HG03097 (cell line): ENCODE measurements around the gene PEX1.
"Not testable (repeated sequence)": the region's sequence is repeated elsewhere in the genome, so short reads cannot be mapped to it uniquely, and the experiment has no call there.

ENCODE experiments used
- ATAC-seq: cut with Tn5 transposase; IDR thresholded peaks from one replicate; pipeline ENCODE4 v1.9.1; 2021; ENCODE audit not compliant: unreplicated experiment, low FRiP score

PEX1 gene

DNA sequence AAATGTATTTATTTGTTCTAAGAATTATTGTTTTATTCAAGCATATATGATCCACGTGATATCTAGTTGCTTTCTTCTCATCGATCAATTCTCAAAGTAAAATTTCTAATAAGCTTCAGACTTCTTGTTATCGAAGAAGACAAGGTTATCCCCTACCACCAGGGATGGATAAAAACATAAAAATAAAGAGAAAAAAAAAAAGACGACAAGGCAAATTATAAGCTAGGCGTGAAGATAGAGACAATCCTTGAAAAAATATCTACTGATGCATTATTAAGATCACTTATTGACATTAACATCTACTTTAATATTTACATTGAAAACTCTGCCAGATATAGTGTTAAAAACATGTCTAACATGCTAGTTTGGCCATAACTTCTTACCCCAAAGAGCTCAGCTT is 19.4 kb downstream of the PEX1 start:
- no peak for ATAC-seq

DNA sequence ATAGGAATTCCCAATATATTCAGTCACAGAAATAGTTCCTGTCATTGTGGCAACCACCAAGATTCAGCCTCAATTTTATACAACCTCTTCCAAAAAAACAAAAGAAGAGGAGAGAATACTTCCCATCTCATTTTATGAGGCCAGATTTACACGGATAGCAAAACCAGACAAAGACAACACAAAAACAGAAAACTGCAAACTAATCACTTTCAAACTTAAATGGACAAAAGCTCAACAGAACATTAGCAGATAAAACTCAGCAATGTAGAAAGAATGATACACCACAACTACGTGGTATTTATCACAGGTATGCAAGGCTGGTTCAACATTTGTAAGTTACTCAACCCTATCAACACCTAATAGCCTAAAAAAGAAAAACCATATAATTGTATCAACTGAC is 22.0 kb downstream of the PEX1 start:
- no peak for ATAC-seq

DNA sequence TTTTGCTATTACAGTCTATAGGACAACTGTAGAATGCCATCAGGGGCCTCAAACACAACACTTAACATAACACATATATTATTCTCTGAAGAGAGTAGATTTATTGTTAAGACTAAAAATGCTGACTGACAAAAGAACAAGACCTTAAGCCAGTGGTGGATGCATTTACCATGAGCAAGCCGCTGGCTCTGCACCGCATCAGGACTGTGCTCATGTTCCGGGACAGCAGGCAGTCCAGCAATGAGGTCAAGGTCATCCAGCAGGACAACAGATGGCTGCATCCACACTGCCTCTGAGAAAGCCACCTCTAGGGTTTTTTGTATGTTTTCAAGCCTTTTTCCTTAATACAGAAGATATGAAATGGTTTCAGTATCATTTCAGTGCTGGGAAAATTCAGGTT is 23.8 kb downstream of the PEX1 start:
- no peak for ATAC-seq

DNA sequence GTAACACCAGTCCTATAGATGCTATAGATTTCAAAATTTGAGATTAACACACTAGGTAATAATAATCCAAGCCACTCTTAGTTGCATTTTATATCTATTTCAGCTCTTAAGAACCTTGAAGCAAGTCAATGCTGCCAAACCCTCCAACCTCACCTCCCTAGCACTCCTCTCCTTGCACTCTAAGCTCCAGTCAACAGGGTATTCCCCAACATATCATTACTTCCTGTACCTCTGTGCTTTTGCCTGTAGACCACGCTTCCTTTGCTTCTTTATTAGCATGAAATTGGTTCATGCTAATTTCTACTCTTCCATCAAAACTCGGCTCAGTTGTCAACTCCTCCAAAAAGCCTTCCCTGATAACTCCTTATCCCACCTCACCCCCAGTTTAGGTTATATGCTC is 24.6 kb downstream of the PEX1 start:
- ATAC-seq = no peak

DNA sequence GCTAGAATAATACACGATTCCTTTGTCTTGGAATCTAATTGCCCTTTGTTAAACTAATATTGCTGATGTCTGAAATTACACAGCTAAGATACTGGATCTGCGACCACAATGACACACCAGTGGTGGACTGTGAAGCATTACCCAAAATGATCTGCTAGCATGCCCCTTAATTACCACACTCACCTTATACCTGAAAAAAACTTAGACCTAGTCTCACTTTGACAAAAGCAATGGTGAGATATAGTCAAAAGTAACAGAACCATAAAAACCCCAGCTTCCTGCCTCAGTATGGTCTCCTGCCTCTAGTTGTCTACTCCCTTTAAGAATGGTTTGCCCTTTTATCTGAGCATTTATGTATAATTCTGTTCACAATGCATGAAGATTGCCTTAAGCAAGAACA is 29.8 kb downstream of the PEX1 start:
- ATAC-seq = no peak

DNA sequence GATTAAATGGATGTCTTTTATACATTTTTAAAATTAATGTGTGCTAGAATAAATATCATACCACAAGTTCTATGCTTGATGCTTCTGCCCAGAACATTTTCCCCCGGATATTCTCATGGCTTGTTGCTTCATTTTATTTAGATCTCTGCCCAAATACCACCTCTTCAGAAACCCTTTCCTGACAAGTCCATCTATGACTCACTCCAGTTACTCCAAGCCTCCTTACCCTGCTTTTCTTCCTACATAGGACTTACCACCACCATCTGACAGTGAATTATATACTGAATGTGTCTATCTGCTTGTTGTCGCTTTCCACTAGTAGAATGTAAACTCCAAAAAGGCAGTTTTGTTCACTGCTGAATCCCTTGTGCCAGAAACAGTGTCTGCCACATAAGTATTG is 31.4 kb downstream of the PEX1 start:
- ATAC-seq = no peak

DNA sequence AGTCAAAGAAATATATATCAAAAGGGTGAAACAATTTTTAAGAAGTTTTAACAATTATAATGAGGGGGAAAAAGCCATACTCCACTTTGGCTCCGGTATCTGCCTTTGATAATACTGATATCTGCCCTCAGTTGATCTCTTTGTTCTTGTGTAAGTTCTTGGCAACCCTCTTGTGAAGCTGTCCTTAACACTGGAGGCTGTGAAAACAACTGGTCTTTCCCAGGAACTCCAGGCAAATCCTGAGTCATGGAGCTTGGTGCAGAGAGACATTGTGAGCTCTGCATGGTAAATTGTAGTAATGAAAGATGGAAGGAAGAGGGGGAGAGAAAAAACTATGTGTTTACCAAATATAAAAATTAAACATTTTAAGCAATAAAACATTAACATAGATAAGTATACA is 38.7 kb downstream of the PEX1 start:
- no peak for ATAC-seq

DNA sequence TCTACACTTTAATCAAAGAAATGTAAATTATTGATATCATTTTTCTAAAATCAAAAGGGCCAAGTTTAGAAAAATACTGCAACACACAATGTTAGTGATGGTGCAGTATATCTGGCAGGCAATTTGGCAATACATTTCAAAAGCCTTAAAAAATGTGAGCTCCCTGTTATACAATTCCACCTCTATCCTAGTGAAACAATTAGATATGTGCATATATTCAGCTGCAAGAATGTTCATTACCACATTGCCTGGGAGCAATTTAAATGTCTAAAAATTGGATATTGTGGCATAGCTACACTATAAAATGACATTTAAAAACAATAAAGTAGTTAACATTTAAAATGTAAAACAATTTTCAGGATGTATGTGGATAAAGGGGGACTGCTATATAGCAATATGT is 40.5 kb downstream of the PEX1 start:
- no peak for ATAC-seq

DNA sequence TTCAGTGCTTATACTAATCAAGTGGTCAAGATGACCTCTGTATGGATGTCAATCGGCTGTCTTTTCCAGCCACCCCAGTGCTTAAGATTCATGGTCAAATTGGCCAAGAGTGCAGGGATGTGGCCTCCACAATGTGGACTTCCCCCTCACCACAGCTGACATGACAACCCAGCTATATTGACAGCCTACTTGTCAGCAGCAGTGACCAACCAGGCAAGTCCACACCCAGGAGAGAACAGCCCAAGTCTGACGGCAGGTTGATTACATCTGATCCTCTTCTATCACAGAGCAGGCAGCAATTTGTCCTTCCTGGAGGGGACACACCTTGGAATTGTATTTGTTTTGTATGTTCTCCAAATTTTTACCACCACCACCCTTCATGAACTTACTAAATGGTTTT is 42.3 kb downstream of the PEX1 start:
- no peak for ATAC-seq

DNA sequence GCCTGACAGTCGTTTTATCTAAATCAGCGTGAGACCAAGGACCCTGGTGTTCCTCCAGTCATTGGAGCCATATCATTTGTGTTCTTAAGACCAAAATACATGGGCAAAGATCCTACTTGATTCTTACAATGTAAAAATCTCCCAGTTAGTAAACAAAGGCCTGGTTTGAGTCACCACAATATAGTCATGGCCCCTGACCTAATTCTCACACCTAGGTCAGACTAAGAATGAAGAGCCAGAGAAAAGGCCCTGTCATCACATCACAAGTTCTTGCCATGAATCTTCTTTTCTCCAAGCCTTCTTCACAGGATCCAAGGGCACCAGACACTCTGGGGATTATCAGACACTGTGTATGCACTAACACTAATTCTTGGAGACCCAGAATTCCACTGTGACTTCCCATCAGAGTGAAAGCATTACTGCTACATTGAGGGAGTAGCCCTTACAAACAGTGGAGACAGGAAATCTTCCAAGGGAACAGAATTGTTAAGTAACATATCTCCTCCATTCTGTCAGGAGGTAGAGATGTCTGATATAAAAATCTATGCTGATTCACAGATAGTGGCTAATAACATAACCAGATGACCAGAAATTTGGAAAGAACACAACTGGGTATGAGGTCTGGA is 42.9 kb downstream of the PEX1 start:
- ATAC-seq = no peak

DNA sequence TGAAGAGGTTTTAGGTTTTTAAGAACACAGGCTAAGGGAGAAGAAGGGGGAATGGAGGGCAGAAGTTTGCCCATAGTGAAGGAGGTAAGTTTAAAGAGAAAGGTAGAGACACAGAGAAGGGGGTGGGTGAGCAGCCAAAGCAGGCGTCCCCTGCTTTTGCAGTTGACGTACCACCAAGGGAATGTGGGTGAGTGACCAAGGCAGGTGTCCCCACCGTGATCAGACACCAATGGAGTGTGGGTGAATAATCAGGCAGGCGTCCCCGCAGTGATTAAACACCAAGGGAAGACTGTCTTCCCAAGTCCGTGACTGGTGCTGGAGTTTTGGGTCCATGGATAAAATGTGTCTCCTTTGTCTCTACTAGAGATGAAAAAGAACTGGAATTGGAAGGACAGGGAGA is 44.1 kb downstream of the PEX1 start:
- not testable (repeated sequence) for ATAC-seq

DNA sequence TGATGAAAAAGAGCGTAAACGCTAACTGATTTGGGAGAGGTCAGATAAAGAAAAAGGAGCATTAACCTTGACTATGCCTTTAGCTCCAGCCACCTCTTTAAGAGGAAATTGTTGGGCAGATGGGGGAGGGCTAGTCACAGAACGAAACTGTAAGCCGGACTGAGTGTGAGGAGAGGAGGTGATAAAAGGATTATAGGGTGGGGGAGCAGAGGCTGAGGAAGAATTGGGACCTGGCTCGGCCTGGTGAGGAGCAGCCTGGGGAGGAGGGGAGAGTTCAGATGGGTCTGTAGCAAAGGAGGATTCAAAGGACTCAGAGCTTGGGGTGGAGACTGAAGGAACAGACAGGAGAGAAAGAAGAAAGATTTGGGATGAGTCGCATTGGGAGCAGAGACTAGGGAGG is 44.7 kb downstream of the PEX1 start:
- not testable (repeated sequence) for ATAC-seq

DNA sequence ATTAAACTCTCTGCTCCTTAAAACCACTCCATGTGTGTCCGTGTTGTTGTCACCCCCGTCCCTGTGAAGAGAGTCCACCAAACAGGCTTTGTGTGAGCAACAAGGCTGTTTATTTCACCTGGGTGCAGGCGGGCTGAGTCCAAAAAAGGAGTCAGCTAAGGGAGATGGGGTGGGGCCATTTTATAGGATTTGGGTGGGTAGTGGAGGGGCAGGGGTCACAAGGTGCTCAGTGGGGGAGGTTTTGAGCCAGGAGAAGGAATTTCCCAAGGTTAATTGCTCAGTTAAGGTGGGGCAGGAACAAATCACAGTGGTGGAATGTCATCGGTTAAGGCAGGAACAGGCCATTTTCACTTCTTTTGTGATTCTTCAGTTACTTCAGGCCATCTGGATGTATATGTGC is 49.2 kb downstream of the PEX1 start:
- ATAC-seq = not testable (repeated sequence)

DNA sequence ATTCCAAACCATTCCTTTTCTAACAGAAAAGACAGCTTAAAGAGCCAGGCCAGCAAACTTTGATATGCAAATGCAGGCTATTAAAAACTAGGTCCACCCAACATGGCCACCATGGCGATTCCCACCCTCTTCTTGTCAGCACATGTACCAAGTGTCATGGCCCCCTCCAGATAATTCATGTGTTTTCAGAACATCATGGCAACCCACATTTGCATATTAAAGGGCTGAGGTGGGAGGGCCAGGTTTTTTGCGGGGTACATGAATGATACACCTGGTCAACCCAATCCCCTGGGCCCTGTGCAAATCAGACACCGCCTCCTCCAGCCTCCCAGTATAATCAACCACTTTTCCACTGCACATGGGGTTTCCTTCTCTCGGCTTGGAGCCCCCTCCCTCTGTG is 49.6 kb downstream of the PEX1 start:
- no peak for ATAC-seq

DNA sequence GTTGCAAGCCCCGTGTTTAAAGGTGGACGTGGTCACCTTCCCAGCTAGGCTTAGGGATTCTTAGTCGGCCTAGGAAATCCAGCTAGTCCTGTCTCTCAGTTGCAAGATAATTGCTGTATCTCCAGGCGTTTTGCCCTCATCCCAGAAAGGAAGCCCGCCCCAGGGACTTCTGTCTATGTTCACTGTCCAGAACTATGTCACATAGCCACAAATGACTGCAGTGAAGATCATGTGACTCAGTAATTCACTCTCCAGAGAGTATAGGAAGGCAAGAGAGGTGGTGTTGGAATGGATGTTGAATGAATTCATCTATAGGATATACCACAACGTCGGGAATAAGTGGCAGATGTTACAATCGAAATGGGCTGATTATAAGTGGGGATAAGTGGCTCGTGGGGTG is 50.2 kb downstream of the PEX1 start:
- ATAC-seq = no peak

DNA sequence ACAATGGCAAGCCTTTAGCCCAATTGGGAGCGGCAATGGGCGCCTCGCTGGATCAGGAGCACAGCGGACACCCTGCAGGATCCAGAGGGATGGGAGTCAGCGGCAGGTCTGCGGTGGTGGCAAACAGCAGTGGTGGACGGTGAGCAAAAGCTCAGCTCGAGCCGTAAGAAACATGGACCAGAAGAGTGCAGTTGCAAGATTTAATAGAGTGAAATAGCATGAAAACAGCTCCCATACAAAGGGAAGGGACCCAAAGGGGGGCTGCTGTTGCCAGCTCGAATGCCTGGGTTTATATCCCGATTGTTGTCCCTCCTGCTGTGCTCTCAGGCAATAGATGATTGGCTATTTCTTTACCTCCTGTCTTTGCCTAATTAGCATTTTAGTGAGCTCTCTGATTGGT is 50.6 kb downstream of the PEX1 start, which contains the start of gene ERVW-1:
ERVW-1 (minus strand) TSS at position 266 of the 400 bp plus-strand sequence. CDS start 7,565 bp downstream, outside the sequence.
- not testable (repeated sequence) for ATAC-seq

DNA sequence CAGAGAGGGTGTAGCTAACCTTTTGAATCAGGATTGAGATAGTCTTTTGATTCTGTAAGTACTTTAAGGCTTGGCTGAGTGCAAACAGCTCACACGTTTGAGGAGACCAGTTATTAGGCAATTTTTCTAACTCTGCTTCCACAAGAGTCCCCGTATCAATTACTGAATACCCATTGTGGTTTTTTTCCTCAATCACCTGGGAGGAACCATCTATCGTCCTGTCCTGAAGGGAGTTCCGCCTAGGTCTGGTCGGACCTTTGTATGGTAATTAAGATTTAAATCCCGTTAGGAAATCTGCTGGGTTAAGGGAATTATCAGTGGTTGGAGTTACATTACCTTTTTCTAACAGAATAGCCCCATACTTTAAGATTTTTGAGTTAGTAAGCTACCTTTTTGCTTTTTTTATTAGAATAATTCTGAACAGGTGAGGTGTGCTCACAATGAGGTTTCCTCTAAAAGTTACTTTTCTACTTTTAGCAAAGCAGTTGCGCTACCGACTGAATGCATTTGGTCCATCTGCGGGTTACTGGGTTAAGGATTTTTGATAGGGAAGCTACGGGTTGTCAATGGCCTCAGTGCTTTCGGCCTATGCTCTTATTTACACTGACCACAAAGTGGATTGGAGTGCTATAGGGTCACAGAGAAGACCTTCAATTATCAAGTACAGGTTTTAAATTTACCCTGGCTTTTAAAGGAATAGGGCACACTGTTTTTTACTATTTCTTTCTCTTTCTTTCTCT is 52.3 kb downstream of the PEX1 start:
- not testable (repeated sequence) for ATAC-seq

DNA sequence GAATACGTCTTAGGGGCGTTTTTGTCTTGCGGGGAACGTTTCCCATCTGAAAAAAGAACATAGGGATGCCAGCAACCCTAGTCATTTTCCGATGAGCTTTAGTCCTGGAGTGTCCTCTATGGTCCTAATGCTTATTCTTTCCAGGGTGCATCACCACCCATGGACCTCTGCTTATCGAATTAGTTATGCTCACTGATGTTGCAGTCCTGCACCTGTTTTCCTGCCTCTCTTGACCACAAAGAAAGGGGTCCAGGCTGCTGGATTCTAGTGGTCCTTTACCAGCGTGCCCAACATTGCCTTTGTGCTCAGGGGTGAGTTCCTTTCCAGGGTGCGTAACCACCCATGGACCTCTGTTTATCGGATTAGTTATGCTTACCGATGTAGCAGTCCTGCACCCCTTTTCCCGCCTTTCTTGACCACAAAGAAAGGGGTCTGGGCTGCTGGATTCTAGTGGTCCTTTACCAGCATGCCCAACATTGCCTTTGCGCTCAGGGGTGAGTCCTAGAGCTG is 53.0 kb downstream of the PEX1 start:
- not testable (repeated sequence) for ATAC-seq

DNA sequence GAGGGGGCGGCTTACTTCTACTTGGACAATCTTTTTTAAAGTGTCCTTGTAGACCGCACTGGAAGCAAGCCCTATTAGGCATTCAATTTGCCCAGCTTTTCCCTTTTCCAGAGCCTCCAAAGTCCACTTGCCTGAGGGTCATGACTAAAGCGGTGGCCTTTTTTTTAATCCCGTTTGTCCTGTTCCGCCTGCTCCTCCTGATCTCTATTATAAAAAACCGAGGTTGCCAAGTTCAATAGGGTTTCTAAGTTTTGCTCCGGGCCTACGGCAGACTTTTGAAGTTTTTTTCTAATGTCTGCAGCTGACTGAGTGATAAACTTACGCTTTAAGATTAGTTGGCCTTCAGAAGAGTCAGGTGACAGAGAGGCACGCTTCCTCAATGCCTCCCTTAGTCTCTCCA is 54.3 kb downstream of the PEX1 start:
- not testable (repeated sequence) for ATAC-seq

DNA sequence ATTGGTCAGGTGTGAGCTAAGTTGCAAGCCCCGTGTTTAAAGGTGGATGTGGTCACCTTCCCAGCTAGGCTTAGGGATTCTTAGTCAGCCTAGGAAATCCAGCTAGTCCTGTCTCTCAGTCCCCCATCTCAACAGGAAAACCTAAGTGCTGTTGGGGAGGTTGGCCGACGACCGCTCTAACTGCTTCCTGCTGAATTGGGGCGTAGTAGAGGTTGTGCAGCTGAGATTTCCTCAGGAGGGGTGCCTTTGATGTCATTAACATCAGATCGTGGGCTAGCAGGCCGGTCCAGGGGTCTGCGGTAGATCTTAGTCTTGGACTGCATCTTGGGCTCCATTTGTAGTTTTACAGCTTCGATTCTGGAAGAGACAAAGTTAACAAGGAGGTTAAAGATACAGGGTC is 59.7 kb downstream of the PEX1 start:
- not testable (repeated sequence) for ATAC-seq

DNA sequence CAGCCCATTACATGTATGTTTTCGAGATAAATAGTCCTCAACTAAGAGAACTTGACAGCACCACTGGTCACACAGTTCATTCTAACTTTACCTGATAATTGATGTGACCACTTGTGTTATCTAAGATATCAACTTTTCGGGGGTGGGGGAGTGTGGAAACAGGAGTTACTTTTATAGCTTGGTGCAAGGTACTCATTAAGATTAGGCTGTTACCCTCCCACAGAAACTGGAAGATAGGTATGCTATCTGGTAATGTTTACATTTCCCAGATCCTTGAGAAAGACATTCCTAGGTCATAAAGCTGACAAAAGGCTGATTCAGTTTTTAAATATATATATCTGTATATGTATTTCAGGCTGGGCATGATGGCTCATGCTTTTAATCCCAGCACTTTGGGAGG is 61.6 kb downstream of the PEX1 start:
- ATAC-seq = no peak

DNA sequence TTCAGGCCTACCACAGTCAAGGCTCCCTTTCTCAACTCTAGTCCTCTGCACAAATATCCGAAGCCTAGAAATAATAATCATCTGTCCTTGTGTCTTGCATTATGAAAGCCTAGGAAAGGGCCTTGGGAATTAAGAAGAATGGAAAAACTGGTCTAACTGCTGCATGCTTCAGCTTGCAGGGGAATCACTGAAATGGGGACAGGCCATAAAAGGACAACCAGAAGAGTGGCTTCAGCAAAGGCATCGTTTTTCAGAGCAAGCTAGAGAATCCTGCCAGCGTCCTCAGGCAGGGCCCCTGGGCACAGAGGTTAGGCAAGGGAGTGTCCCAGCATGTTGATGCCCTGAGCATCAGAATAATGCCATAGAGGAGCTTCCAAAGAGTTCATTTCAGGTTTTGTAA is 63.8 kb downstream of the PEX1 start:
- ATAC-seq = no peak
